HG03565 (cell line): ENCODE results near the gene CUBN.

Experiments
- ATAC-seq: cut with Tn5 transposase; IDR thresholded peaks from one replicate; pipeline ENCODE4 v1.9.1; 2021; ENCODE audit warnings: mild to moderate bottlenecking, moderate library complexity; ENCODE audit not compliant: unreplicated experiment

The CUBN gene

DNA sequence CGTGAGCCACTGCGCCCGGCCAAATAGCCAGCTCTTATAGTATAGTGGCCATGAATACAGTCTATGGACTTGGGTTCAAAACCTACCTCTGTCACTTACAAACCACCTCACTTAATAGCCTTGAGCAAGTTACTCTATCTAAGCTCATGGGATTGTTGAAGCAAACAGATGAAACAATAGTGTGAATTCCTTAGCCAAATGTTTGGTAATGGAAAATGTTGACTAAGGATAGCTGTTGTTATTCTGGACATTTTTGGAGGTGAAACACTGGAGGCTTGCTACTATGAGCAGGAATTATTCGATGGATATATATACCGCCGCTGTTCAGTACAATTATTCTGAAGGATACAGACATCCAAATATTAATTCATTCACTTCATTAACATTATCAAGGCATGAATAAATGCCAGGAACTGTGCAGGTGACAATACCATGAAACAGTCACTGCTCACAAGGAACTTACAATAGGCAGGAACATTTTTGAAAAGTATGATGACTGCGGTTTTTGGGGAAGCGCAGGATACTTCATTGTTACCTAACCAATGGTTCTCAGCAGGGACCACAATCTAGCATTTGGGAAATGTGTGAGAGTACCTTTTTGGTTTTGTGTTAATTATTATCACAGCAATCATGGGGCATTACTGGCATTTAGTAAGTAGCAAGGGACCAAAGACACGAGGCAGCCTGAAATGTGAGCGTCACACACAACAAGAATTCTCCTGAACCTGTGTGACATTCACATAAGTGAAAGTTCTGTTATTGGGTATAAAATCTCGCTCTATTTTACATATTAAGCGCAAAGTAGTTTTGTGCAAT is 55.7 kb downstream of the CUBN start:
- no peak for ATAC-seq

DNA sequence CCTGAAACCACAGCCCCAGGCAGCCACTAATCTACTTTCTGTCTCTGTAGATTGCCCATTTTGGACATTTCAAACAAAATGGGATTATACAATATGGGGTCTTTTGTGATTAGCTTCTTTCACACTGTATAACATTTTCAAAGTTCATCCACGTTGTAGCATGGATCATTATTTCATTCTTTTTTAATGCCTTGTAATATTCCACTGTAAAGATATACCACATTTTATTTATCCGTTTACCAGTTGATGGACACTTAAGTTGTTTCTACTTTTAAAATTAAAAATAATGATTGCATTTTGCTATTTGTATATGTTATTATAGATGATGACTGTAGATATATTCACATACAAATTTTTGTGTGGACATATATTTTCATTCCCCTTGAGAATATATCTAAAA is 60.7 kb downstream of the CUBN start:
- no peak for ATAC-seq

DNA sequence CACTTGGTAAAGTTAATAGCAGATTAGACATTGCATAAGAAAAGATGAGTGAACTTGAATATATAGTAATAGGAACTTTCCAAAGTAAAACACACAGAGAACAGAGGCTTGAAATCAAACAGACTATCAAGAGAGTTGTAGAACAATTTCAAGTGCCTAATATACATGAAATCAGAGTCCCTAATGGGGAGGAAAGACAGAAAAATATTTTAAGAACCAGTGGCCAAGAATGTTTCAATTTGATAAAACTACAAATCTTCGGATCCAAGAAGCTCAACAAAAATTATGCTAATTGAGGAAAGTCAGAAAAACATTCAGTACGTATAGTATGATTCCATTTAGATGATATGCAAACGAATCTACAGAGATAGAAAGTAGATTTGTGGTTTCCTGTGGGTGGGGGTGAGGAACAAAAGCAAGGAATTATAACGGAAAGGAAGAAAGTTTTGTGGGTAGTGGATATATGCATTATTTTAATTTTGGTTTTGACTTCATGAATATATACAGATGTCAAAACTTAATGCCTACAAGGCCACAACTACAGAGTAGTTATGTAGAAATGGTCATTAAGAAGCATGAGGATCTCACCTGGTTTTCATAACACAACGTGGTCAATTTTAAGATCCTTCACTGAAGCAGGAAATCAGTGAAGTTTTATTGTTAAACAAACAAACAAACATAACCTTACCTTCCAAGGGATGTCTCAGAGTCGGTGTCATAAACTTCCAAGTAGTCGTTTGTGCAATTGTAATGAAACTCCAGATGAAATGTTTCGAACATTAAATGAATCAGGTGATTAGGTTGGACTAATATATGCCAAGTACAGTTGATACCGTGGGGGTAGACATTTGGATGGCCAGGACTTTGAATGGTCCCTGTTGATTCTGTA is 62.0 kb downstream of the CUBN start:
- no peak for ATAC-seq

DNA sequence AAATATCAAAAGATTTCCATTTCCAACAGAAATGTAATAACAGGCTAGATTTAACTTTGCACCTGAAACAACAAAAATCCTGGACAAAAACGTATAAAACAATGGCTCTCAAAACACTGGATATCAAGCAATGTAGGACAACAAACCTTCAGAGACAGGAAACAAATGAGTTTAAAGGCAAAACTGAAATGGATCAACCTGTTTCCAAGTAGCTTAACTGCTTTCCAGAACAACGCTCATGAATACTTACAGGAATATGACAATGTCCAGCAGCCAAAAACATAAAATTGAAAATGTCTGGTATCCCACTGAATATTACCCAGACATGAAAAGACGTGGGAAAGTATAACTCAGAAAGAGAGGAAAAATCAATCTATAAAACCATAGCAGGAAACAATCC is 62.8 kb downstream of the CUBN start:
- ATAC-seq, result no peak

DNA sequence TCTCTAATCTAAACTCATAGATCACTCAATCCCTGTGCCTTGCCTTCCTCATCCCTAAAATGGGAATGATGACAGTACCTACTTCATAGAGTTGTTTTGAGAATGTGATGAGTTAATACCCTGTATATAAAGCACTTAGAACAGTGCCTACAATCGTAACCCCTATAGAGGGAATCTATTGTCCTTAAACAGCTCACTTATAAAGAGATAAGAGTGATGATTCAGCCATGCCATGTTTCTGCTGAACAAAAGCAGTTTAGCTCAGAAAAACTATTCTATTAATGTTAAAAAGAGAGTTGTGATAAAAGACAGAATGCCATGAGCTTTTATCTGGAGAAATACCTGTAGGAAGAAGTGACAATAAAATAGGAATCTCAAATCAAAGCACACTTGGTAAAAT is 63.6 kb downstream of the CUBN start:
- ATAC-seq, result no peak

DNA sequence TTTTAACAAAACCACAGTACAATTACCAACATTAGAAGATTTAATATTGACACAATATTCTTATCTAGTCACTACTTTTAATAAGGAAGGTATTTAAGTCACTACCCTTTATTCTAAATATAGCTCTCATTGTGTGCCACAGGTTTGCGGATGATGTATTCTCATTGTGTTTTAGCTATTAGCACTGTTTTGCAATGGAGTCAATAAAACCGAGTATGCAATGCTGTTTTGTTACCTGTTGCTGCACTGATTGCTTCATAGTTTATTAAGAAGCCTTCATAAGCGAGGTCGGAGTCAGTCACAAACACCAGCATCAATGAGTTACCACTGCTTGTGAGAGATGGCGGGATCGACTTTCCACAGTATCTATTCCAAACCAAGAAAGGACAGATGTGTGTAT is 64.3 kb downstream of the CUBN start:
- no peak for ATAC-seq

DNA sequence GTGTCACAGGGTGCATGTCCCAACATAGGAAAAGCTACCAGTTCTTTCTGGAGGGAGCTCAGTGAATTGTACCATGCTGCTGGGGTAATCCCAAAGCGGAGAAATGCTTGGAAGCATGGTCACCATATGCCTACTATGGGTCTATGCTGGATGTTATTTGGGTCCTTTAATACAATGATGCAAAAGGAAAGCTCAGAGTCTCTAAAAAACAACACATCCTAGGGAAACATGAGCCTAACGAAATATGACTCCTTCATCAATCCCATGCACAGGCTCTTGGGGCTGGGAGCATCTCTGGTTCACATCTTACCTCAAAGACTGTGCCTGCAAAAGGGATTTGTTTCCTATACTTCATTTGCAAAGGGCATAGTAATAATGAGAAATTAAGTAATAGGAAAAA is 65.2 kb downstream of the CUBN start:
- ATAC-seq, result no peak

DNA sequence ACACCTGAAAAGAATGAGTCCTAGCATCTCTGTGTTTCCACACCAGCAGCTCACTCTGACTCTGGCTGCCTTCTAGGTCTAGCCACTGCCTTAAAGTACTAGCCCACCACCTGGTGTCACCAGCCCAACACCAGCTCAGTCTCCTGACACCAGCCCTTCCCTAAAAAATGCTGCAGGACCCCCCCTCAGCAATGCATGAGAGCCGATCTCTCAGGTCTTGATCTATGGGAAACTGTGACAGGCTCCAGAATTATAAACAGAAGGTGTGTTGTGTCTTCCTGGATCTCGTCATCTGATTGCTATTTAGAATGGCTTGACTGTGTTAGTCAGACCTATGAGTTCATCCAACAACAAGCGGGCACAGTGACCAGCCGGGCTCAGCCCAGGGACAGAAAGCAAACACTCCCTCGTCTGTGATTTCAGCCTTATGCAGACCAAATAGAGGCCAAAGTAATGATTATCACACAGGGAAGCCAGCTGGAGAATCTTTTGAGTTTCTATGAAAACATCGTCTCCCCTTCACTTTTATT is 66.6 kb downstream of the CUBN start:
- no peak for ATAC-seq

DNA sequence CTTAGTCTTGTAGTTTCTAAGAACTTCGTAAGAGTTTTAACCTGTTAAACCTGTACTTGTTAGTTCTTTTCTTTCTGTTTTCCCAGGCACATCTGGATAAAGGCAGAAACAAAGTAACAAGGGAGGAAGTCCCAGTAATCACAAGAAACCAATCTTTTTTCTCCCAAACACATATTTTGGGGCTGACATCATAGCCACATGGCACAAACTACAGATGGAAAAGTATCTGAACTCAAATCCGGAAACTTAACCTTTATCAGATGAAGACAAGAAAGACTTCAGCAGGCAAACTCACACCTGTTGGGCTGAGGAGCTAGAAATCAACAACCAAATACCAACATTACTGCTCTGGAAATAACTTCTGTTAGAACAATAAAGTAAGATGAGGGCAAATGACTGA is 67.1 kb downstream of the CUBN start:
- no peak for ATAC-seq

DNA sequence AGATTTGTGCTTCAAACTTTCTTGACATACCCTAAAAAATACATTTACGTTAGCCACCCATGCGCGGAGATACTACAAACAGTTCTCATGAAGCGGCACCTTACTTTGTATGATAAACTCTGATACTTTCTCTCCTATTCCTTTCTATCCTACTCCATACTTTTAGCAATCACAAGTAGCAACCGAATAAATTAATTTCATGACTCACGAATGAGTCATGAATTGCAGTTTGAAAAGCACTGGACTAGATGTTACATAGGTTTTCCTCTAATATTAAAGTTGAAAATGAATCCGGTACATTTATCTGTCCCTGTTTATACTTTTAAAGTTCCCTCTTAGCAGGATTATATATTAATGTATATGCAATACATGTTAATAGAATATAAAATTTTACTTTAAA is 67.6 kb downstream of the CUBN start:
- ATAC-seq, result no peak

DNA sequence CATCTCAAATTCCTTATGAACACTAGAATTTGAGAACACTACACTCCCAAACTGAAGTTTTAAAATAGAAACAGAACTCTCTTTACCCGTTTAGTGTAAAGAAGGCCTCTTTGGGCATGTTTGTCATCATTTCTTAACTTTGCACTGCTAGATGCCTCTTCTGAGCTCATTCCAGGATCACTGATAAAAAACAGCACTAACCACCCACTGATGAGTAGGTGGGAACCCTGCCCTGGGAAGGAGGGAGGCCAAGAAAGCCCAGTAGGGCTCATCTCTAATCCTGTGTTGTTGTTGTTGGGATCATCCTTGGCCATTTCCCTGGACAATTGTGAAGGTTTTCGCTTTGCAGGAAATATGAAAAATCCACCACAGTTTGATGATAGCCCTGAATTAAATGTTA is 68.2 kb downstream of the CUBN start:
- no peak for ATAC-seq

DNA sequence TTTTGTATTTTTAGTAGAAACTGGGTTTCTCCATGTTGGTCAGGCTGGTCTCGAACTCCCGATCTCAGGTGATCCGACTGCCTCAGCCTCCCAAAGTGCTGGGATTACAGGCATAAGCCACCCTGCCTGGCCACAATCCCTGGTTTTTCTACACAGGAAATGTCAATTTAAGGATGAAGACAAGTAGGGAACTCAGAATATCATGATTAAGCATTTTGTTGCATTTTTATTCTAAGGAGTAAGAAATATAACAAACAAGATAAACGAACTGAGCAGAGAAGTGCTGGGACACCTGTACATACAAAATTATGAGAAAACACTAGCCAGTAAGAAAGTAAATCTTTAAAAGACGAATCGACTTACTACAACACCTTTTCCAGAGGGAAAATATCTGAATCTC is 69.3 kb downstream of the CUBN start:
- no peak for ATAC-seq

DNA sequence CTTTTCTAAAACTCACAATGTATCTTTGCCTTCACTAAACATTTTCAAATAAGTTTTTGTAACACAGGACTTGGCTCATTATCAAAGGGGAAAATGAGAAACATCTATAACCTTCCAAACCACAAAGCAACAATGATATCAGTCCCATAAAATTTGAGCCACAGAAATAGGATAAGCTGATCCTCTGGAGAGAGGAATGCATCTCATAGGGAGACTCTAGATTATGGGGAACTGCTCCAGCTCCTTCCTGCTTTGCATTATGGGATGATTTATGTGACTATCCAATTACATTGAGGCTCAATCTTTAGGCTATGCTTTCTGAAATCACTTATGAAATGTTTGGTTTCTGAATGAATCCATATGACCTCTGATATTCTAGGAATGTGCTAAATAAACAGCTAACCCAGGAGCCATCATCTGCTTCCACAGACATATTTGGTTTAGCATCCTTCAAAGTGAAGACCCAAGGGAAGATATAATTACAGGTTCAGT is 70.4 kb downstream of the CUBN start:
- ATAC-seq, result no peak

DNA sequence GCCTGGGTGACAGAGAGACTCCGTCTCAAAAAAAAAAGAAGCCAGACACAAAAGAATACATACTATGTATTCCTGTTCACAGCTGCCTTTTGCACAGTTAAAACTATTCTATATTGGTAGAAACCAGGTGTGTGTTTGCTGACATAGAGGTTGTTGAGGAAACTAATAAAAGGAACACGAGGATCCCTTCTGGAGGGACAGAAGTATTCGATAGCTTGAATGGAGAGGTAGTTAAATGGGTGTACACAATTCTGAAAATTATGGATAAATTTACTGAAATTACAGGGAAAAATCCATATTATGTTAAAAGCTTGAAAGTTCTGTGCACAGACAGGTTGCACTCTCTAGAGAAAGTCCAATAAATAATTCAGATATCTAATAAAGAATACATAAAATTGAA is 71.5 kb downstream of the CUBN start:
- no peak for ATAC-seq

DNA sequence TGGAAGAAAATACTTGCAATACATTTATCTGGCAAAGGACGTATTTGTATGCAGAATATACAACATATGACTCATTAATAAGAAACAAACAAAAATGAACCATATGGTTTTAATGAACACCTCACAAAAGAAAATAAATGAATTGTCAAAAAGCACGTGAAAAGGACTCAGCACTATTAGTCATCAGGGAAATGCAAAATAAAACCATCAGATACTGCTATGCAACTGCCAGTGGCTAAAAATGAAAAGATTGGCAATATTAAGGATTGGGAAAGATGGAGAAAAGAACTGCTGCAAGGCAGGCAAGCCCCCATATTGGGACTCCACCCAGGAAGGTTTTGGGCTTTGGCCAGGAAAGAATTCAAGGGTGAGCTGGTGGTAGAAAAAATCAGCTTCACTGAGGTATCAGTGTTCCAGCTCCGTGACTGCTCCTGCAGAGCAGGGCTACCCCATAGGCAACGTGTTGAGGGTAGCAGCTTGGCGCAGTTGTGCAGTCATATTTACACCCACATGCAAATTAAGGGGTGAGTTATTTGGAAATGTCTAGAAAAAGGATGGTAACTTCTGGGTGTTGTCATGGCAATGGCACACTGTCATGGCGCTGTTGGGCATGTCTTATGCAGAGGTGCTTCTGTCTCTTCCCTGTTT is 72.7 kb downstream of the CUBN start:
- ATAC-seq, result no peak

DNA sequence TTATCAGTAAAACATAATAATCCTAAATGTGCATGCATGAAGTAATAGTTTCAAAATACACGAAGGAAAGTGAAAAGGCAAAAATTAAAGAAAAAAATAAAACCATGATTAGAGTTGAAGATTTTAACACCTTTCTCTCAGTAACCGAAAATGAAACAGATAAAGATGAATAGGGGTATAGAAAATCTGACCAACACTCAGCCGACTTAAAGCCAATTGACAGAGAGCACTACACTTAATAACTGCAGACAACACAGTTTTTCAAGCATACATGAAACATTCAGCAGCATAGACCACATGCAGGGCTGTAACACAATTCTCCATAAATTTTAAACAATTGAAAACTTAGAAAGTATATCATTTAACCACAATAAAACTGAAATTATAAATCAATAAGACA is 76.1 kb downstream of the CUBN start:
- no peak for ATAC-seq

DNA sequence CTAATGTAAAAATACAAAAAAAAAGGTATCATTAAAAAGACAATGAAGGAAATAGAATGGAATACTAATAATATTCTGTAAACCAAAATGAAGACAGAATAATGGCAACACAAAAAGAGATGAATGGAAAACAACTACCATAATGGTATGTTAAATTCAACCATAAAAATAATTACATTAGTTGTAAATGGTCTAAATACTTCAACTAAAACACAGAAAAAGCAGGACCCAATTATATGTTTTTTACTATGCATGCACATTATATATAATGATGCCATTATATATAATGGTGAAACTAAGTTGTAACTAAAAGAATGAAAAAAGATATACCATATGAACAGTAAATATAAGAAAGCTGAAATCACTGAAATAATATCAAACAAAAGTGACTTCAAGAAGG is 76.5 kb downstream of the CUBN start:
- ATAC-seq, result no peak

DNA sequence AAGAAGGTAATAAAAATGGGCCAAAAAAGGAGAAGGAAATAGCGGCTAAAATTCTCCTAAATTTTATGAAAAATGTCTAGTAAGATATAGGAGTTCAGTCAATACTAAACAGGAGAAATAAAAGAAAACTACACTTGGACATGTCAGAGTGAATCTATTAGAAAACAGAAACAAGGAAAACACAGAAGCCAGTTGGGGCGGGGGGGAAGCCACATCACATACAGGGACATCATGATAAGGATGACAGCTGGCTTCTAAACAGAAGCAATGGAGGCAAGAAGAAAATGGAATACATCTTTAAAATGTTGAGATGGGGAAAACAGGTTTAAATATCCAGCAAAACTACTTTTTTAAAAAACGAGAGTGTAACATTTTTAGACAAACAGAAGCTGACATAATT is 77.8 kb downstream of the CUBN start:
- ATAC-seq, result no peak

DNA sequence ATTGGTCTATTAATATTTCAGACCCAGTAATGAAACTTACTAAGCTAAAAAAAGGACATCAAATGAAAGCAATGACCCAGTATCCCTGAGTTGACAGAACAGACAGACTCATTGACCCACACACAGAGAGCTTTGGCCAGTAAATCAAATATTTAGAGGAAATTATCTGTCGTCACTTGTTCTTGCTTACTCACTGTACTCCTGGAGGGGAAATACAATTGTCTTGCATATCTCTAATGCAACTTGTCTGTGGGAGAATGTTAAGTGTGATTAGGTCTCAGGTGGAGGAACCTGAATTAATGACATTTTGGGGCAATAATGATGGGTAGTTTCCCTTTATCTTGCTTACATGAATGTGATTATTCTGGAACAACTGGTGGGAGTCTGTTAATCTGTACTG is 80.4 kb downstream of the CUBN start:
- no peak for ATAC-seq

DNA sequence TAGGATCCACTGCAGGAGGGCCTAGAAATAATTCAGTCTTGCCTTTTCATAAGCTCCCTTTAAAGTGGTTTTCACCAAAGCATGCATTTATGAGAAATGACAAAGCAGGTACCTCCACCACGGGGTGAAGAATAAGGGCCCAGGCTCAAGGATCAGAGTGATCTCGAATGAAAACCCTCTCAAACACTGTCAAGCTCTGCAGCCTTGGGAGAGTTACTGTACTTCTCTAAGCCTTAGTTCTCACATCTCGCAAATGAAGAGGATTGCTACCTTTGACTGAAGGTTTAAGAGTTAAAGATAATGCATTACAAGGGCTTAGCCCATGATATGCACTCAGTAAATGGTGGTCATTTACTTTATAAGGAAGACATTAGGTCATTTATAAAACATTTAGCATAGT is 81.7 kb downstream of the CUBN start:
- no peak for ATAC-seq

DNA sequence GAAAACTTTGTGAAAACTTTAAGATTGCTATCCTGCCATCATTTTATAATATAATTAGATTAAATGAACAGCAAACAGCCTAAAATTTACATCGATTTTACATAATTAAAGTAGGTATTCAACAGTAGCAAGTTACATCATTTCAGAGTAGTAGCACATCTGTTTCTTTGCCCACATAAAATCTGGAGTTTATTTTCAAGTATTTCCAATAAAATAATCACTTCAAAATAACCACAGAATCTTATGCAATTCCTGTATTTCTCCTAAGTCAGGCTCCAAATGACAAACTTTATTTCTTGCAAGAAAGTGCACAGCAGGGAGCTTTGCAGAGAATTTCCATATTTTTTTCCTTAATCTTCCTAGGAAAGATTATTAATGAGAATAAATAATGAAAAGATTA is 82.6 kb downstream of the CUBN start:
- no peak for ATAC-seq
